CD4-positive, alpha-beta T cell treated with Interleukin-6 at 100 ng/mL for 8 hours (primary cell): ENCODE measurements around the gene SAMD4B.
A peak's percentile ranks its signal among the peaks of the same experiment; 100 is the strongest.
"Not testable (repeated sequence)": the region's sequence is repeated elsewhere in the genome, so short reads cannot be mapped to it uniquely, and the experiment has no call there.

Experiments
- DNase-seq: peaks from one replicate; pipeline ENCODE4 v3.0.0-alpha.2; 2020; ENCODE audit warnings: mixed read lengths, low spot score

The SAMD4B gene

DNA sequence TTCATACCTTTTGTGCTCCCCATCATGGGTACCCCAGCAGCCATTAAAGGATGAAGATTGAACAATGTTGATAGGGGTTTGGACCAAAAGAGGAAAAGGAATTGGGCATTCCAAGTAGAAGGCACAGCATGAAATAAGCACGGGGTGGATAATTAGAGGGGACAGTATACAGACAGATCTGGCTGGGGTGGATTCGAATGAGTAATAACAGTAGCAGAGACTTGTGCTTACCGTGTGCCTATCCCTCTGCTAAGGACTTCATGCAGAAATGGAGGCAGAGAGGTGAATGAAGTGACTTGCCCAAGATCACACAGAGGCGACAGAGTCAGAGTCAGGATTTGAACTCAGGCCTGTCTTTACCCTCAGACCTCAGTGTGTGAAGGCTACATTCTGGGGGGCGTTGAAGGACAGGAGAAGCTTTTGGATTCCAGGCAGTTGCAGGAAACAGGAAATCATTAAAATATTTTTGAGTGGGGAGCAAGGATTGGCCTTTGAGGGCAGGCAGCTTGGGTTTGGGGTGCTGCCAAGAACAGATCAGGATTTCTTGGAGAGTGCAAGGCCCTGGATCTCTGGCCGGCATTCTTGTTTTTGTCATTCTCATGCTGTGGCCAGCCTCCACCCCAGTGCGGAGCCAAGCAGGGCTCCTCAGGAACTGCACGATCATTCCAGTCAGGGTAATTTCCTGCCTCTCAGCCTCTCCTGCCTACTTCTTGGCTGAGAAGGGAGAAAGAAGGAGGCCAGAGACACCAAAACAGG is 30.0 kb downstream of the SAMD4B start:
- DNase-seq = no peak

DNA sequence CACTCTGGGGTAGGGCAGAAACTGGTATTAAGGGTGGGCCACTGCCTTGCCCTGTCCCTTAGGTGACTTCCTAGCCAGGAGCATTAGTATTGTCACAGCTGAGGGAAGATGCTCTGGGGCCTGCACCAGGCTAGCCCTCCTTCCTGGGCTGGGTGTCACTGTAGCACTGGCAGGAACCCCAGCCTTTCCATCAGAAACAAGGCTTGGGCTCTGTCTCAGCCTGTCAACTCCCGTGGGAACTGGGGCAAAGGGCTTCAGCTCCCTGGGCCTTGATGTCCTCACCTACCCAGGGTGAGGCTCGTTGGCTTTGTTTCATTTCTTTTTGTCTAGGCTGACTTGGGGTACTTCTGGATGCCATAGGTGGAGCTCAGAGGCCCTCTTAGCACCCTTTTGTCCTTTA is 30.7 kb downstream of the SAMD4B start:
- no peak for DNase-seq

DNA sequence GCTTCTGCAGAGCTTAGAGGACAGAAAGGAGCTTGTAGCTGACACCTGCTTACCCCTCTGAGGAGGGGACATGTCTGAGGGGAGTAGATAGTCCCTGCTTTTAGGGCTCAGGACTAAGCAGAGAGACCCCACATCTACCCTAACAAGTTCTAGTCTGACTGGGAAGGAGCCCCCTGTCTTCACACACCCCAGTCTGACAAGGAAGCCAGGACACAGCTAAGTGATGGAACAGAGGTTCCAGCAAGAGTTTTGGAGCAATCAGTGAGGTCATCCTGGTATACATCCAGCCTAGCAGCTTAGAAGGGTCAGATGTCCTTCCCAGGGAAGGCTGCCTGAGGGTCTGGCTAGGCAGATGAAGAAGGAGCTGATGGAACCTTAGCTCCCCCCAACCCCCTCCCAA is 33.7 kb downstream of the SAMD4B start:
- DNase-seq = no peak

DNA sequence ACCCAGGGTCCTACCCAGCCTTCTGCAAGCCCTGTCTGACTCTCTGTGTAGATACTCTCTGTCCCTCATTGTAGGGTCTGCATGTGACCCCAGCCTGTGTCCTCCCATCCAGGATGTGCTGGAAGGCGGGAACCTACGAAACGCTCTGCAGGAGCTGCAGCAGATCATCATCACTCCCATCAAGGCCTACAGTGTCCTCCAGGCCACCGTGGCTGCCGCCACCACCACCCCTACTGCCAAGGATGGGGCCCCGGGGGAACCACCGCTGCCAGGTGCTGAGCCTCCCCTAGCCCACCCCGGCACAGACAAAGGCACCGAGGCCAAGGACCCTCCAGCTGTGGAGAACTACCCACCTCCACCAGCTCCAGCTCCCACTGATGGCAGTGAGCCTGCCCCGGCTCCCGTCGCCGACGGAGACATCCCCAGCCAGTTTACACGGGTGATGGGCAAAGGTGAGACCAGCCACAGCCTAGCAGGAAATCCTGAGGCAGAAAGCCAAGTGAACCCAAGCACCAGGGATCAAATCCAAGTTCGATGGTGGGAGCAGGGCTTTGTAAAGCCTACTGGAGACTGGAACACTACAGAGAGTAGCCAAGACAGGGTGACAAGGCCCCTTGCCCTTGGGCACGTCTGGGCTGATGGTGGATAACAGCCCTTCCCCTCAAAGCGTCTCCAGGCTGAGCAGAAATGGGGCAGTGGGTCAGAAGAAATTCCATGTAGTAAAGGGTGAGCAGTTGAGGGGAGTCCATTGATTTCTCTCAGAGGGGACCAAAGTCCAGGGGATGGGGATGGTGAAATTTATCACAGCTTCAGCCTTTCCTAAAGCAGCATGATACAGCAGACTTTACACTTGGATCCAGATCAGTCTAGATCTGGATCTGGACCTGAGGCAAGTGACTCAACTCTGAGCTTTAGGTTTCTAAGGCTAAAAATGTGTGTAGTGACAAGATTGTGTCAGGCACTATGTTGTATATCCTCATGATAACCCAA is 35.4 kb downstream of the SAMD4B start:
- DNase-seq = no peak

DNA sequence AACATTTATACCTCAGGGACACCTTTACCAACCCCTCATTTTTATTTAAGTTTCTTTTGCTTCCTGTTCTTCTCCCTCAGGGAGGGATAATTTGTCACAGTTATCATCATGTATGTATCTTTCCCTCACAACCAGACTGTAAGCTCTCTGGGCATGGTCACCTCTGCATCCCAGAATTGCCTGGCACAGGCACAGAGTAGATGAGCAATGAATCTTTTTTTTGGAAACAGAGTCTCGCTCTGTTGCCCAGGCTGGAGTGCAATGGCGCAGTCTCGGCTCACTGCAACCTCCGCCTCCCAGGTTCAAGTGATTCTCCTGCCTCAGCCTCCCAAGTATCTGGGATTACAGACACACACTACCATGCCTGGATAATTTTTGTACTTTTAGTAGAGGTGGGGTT is 37.1 kb downstream of the SAMD4B start:
- not testable (repeated sequence) for DNase-seq

DNA sequence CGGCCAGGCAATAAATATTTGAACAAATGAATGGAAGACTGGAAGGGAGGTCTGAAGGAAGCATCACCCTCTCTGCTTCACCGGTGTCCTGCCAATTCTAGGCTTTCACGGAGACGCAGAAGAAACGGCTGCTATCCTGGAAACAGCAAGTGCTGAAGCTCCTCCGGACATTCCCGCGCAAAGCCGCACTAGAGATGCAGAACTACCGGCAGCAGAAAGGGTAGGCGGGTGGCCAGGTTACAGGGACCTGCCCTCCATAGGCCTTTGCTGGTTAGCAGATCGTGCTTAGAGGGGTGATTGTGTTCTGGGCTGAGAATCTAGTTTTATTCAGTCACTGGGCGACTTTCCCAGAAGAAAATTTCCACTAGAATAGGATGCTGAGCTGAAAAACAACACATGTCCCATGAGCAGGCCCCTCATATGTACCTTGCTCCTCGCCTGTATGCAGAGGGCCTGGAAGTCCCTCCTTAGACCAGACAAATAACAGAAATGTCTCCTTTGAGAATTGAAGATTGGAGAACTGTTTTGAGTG is 37.7 kb downstream of the SAMD4B start:
- no peak for DNase-seq

DNA sequence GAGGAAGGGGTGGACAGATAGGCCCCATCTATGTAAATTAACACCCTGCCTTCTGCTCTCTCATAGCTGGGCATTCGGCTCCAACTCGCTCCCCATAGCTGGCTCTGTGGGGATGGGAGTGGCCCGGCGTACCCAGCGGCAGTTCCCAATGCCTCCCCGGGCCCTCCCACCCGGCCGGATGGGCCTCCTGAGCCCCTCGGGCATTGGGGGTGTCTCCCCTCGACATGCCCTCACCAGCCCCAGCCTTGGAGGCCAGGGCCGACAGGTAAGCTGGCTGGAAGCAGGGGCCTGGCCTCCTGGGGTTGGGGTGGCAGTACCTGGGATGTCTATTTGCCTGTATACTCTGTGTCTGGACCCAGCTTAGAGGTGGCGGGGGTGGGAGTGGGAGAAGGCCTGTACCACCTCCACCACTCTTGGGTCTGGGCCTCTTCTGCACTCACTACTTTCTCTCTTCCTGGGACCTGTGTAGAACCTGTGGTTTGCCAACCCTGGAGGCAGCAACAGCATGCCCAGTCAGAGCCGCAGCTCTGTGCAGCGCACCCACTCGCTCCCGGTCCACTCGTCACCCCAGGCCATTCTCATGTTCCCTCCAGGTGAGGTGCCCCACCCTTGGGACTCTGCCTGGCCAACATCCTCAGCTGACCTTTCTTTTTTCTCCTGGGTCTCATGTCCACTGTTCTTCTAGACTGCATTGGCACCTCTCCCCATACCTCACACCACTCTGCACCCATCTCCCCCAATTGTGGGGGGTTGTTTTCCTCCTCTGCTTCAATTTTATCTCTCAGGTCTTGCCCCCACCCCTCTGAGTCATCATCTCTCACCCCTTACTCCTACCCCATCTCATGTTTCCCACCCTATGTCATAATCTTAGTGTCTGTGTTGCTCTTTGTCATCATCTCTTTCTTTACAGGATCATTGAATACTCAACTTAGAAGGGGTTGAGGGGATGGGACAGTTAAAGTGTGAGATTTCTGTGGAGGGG is 38.6 kb downstream of the SAMD4B start:
- no peak for DNase-seq

DNA sequence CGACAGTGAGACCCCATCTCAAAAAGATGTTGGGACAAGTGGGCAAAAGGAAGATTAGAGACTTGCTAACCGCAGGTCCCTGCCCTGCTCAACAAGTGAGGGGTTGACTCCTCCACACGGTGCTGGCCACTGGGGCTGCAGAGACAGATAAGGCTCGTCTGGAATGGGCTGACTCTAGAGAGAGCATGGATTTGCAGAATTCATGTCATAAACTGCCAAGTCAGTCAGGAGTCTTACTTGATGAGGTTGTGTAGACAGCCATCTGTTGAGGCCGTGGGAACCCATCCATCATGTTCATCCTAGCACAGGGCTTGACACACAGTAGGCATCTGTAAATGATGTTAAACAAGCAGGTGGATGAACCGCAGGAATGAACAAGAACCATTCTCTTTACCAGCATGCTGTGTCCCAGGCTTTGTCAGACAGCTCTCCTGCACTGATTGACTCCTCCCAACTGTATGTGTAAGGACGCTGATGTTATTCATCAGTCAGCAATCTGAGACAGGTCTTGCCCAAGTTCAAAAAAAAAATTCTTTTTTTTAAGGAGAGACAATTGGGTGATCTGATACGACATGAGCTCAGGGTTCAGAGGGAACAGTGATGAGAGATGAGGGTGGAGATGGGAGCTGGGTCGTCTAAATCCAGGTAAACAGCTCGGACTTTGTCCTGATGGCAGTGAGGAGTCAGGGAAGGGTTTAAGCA is 39.8 kb downstream of the SAMD4B start:
- no peak for DNase-seq

DNA sequence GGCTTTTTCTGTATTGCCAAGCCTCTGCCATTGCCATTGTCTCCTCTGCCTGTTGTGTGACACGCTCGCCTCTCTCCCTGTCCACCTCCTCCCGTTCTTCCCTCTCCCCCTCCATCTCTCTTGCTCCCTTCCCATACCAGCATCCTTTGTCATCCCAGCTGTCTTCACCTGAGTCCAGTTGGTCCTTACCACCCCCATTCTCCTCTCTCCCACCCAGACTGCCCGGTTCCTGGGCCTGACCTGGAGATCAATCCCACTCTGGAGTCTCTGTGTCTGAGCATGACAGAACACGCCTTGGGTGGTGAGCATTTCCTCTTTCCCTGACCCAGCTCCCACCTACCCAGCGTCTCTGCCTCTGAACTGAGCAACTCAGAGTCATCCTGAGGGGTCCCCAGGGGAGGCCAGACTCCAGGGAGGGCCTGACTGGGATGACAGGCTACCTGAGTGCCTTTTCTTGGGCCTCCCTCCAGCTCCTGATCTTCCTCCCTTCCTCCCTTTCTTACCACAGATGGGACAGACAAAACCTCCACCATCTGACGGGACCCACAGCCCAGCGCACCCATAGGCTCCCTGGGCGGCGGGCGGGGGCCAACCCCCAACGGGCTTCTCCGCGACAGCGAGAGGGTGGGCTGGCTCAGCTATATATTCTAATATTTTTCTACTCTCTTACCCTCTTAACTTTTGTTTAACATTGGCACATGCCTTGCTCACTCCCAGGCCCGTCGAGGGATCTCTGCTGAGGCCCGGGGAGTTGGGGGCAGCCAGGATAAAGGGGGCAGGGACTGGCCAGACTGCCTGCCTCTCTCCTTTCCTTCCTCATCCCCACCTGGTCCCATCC is 41.0 kb downstream of the SAMD4B start:
- no peak for DNase-seq

DNA sequence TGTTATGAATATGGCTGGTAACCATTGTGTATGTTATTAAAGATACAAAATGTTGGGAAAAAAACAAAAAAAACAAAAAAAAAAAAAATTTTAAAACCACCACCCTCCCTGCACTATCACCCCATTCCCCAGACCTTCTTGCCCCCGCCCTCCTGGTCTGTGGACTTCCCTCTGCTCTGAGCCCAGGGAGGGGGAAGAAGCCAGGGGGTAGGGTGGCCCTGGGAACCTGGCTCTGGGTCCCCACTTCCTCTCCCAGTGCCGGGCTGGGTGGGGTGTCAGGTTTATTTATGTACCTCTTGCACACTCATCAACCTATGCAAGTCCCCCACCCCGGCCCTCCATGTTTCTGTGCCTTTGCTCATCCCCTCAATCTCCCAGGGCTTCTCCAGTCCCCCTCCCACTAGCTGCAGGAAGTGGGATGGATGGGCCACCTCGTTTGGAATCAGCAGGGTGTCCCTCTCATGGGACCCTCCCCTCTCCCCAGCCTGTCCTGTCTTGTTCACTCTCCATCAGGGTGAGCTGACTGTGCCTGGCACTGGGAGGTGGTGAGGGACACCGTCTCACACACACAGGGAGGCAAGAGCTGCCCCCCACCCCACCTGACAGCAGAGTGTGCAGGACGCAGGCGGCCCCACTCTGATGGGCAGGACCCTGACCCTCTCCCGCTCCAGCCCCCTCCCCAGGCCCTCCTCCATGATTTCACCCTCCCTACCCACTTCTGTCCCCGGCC is 42.8 kb downstream of the SAMD4B start:
- no peak for DNase-seq

DNA sequence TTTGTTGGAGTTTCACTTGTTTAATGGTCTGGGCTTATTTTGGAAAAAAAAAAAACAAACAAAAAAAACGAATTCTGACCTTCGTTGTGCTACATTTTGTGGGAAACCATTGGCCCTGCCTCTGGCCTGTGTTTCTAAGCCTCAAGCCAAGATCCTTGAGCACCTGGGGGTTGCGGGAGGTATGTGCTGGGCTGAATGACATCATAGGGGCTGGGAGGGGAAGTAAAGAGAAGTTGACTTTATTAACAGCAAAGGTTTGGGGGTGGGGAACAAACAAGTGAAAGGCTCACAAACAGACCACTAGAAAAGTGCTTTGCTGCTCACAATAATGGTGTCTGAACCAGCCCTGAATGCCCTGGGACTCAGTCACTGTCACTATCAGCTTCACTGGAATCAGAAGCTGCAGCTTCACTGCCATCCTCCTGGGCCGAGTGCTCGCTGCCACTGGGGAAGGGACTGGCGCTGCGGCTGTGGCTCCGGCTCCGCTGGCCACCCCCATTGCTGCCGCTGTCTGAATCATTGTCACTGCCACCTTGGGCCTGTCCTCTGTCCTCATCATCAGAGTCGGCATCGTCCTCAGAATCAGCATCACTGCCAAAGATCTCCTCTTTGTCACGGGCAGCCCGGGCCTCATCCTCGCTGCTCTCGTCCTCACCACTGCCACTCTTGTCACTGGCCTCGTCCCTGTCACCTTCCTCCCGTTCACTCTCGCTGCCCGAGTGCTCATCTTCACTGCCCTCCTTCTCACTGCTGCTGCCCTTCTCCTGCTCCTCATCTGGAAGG is 43.6 kb downstream of the SAMD4B start:
- DNase-seq = no peak

DNA sequence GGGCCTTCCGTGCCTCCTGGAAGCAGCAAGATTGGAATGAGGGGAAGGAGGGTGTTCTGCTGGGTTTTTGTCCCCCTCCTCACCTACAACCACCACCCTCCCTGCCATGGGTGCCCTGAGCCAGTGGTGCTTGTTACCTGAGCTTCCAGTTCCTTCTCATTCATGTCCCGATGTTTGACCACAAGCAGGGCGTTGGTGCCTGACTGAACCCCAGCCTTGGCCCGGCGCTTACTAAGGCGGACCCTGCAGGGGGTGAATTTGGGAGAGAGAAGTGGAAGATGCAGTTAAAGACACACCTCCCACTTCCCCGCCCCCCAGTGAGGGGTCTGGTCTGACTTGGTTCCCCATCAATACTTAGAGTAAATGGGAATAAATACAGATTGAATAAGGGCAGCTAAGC is 44.3 kb downstream of the SAMD4B start:
- DNase-seq = no peak

DNA sequence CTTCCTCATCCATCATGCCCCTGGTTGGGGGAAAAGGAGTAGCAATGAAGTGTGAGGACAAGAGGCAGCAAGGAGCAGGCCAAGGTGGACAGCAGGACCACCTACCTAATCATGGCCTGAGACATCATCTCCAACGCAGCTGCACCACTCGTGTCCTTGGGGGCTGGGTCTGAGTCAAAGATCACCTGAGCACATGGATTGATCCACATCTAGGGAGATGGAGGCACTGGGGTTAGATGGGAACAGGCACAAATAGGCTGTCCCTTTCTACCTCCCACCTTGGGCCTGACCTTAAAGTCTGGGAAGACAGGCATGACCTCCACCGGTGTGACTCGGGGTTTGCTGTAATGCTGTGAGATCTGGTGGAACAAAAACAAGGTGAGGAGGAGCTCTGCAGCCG is 46.4 kb downstream of the SAMD4B start:
- DNase-seq = no peak

DNA sequence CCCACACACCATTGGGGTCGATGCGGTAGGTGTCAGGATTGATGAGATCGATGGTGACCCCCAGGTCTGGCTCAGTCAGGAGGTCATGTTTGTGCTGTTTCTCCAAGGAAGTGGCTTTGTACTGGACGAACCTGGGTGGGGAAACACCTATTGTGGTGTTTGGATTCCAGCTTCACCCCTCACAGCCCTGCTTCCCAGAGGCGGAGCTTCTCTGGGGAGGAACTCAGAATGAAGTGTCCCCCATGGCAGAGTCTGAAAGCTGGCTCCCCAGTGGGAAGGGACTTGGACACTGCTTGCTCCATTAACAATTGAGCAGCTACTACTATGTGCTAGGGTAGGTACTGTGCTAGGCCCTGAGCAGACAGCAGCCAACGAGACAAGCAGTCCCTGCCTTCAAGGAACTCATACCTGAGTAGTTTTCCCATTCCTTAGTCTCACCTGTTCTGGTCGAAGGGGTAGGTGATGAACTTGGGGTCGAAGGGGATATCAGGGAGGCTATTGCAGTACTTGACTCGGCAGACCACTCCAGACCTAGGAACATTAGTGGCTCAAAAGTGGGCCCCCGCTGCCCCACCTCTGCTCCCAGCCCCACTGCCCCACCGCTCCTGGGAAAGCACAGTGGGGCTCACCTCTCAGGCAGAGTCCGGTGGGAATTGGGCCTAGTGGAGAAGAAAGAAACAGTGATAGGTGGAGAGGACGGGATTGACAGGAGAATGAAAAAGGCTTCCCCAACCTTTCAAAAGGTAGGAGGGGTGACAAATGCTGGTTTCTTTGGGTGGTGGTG is 47.6 kb downstream of the SAMD4B start:
- DNase-seq = no peak

DNA sequence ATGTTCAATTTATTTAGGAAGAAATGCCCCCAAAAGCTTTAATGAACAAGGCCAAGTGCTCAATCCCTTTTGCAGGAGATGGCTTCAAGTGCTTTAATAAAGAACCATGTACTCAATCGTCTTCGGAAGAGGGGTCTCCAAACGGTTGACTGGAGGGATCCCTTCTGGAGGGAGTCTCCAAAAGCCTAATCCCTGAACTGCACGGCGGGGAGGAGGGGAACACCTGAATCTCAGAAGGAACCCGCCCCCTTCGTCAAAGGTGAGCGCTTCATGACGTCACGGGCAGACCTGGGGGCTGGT is 48.2 kb downstream of the SAMD4B start:
- peak; percentile 71 for DNase-seq

DNA sequence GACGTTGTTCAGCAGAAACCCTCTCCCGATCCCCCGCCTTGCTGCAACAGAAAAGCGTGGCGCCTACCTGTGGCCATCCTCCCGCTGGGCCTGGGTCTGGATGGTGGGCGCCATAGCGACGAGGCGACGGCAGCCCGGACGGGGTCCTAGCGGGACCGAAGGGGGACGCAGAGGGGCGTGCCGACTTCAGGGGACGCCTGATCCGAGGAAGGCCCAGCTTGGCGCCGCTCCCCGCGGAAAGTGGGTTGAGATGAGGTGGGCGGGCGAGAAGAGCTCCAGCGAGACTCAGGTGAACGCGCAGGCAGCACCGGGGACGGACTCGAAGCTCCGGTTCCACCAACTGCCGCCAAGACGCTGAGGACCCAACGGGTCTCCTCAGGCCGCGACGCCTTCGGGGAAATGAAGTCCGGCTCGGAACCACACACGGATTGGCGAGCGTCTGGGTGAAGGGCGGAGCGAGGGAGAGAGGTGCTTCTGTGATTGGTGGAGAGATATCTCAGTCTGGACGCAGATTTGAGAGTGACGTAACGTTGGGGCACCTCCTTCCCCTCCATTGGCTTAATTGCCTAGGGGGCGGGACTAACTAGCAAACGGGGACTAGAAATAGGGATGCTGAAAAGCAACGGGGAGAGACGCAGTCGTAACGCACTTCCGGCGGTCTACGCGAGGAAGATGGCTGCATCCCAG is 48.7 kb downstream of the SAMD4B start, which contains the start of the genes MED29 and PAF1:
Gene MED29, plus strand, starts transcription at position 628 of the 687 bp plus-strand sequence. Its CDS starts 45 bp downstream, at position 673.
Gene PAF1, minus strand, starts transcription at position 356 of the 687 bp plus-strand sequence. Its CDS starts 242 bp downstream, at position 114.
- peak; percentile 99 for DNase-seq
